Cardiac muscle cell (in vitro differentiated cells and primary cell): ENCODE measurements around the gene TNRC18. TPM values are rescaled to one million over a fixed set of nuclear protein-coding genes. Genes with fewer than 3 reads are reported as not detected.
A peak's percentile ranks its signal among the peaks of the same experiment; 100 is the strongest.
"Not testable (repeated sequence)": the region's sequence is repeated elsewhere in the genome, so short reads cannot be mapped to it uniquely, and the experiment has no call there.

Source experiments
- DNase-seq, 2 donors: peaks; one replicate each; pipeline versions ENCODE4 v3.0.0 to v3.0.0-alpha.2; 2010 to 2017; ENCODE audit warnings: low read depth in 1 of 2, low spot score in 1 of 2
- H3K27ac ChIP-seq: fragments of 200-600 bp; sonication (generic); 2 replicates; pipeline ENCODE4 v1.5.1; 2016
- H3K27me3 ChIP-seq: fragments of 200-600 bp; sonication (generic); 2 replicates; pipeline ENCODE4 v1.6.0; 2016; ENCODE audit warnings: control low read depth
- H3K36me3 ChIP-seq: fragments of 200-600 bp; sonication (generic); 2 replicates; pipeline ENCODE4 v1.5.1; 2016; ENCODE audit warnings: control low read depth
- H3K4me1 ChIP-seq: fragments of 200-600 bp; sonication (generic); 2 replicates; pipeline ENCODE4 v1.8.1; 2017; ENCODE audit warnings: low read depth, mild to moderate bottlenecking, mixed run types
- H3K4me3 ChIP-seq: fragments of 200-600 bp; sonication (generic); 2 replicates; pipeline ENCODE4 v1.5.1; 2016; ENCODE audit warnings: mild to moderate bottlenecking
- H3K9me3 ChIP-seq: fragments of 200-600 bp; sonication (generic); 2 replicates; pipeline ENCODE4 v1.5.1; 2017; ENCODE audit warnings: low read depth, mild to moderate bottlenecking, control low read depth
- polyA plus RNA-seq: library from polyadenylated mRNA; unstranded; fragments of >200 nt; fragmentation: Nextera tagmentation; extraction: Ambion mirVana; gene quantifications from 2 replicates; pipeline ENCODE4 v1.2.1, GENCODE V29; 2016
- total RNA-seq: library from RNA; depleted of rRNA; stranded (reverse); fragments of >200 nt; gene quantifications from 2 replicates; pipeline ENCODE4 v1.2.3, GENCODE V29; 2016
- TF ChIP-seq, protein P1 (sequence below): IDR thresholded peaks from 2 replicates; pipeline ENCODE4 v1.5.1; 2012; ENCODE audit warnings: low read depth, mild to moderate bottlenecking, low read length

Gene TNRC18
- total and polyA plus RNA-seq, 2 experiments from 2014 or later = 15.1 to 180 TPM

DNA sequence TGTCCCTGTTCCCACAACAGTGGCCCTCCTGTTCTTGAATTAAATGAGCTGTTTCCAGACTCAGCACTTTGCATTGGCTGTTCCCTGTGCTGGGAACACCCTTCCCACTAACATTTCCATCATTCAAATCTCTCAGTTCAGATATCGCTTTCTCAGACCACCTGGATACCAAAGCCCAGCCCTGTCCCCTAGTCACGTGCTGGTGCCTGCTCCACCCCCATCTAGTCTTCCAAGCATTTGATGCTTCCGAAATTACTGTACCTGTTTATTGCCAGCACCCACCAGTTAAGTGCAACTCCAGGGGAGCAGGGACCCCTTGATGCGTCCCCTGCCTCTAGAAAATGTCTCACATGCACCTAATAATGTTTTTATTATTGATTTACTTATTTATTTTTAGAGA is 143.9 kb downstream of the TNRC18 start:
- Histone ChIP-seq H3K9me3 (no peaks in the 10 kb centered on the region), H3K27ac (no peak overlapping the region), H3K4me1 (no peaks in the 10 kb centered on the region), H3K27me3 (no peaks in the 10 kb centered on the region), H3K4me3 (no peak overlapping the region), H3K36me3 (no peaks in the 10 kb centered on the region)
- DNase-seq = no peak
- TF ChIP-seq, protein P1, sequence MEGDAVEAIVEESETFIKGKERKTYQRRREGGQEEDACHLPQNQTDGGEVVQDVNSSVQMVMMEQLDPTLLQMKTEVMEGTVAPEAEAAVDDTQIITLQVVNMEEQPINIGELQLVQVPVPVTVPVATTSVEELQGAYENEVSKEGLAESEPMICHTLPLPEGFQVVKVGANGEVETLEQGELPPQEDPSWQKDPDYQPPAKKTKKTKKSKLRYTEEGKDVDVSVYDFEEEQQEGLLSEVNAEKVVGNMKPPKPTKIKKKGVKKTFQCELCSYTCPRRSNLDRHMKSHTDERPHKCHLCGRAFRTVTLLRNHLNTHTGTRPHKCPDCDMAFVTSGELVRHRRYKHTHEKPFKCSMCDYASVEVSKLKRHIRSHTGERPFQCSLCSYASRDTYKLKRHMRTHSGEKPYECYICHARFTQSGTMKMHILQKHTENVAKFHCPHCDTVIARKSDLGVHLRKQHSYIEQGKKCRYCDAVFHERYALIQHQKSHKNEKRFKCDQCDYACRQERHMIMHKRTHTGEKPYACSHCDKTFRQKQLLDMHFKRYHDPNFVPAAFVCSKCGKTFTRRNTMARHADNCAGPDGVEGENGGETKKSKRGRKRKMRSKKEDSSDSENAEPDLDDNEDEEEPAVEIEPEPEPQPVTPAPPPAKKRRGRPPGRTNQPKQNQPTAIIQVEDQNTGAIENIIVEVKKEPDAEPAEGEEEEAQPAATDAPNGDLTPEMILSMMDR = no peak

DNA sequence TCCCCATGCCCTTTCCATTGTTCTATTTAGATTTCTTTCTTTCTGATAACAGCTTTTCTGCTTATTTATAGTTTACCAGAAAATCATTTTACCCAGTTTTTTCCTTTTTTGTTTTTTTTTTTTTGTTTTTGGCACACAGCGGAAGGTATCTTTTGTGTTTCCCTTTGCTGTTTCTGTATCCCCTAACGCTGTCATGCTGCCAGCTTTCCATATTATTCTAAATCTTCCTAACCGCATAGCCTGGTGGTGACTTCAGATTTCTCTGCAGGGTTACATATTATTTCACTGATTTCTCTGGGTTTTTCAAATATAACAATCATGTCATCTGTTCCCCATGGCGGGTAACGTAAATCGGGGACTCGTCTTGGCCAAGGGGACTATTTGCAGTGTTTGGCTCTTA is 144.9 kb downstream of the TNRC18 start:
- Histone ChIP-seq H3K9me3 (no peaks in the 10 kb centered on the region), H3K36me3 (no peaks in the 10 kb centered on the region), H3K4me3 (no peak overlapping the region), H3K27me3 (no peaks in the 10 kb centered on the region), H3K27ac (no peak overlapping the region), H3K4me1 (no peaks in the 10 kb centered on the region)
- TF ChIP-seq, protein P1 = no peak
- peak in 1 of 2 donors; percentile 51 for DNase-seq

DNA sequence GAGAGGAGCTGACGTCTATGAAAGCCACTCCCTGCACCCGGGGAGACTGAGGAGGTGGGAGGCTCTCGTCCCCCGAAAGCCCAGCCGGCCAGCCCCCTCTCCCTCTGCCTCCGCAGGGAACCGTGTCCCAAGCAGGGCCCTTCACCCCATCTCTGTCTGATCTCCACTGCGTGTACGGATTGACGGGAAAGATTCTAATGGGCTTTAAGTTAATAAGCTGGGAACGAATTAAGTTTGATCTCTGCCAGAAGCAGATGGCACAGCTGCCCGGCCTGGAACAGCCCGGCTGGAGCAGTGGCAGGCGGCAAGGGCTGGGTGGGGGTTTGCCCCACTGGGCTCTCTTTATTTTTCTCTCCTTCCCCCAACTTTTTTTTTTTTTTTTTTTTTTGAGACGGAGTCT is 147.0 kb downstream of the TNRC18 start:
- Histone ChIP-seq H3K4me1 (no peaks in the 10 kb centered on the region), H3K36me3 (no peaks in the 10 kb centered on the region), H3K9me3 (no peaks in the 10 kb centered on the region), H3K4me3 (no peak overlapping the region), H3K27ac (no peak overlapping the region), H3K27me3 (no peaks in the 10 kb centered on the region)
- no peak for DNase-seq
- TF ChIP-seq, protein P1 = no peak

DNA sequence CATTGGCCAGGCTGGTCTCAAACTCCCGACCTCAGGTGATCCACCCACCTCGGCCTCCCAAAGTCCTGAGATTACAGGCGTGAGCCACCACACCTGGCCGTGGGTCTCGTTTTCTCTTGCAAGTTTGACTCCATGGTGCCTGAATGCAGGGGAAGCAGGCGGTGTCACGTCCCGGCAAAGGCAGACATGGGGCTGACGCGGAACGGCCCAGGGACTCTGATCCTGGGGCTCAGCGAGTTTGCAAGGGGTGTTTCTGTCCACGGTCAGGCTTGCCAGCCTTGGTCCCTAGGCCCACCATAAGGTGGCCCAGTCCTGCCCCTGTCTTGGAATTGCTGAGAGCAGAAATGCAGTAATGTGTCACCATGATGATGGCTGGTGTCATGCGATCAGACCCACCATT is 147.5 kb downstream of the TNRC18 start:
- not testable (repeated sequence) for DNase-seq, H3K36me3 ChIP-seq, H3K4me3 ChIP-seq, H3K4me1 ChIP-seq, H3K27me3 ChIP-seq, H3K9me3 ChIP-seq, H3K27ac ChIP-seq

DNA sequence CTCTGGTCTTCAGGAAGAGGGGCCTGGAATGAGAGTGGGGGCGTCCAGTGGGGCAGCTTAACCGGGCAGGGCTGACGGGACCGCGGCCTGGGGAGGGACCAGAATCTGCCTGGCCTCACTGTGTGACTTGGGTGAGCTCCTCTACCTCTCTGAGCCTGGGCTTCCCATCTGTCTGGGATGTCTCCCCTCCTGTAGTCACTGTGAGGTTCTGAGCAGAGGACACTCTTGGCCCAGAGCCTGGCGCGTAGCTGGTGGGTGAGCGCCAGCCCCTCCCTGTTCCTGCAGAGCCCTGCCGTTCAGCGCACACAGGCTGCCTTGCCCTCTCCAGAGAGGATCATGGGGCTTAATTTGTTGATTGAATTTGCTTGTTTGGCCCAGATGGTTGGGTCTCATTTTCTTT is 148.1 kb downstream of the TNRC18 start:
- H3K4me1 ChIP-seq, H3K27ac ChIP-seq, H3K9me3 ChIP-seq, H3K4me3 ChIP-seq, H3K36me3 ChIP-seq, H3K27me3 ChIP-seq: not testable (repeated sequence)
- DNase-seq = peak in 1 of 2 donors; percentile 71

DNA sequence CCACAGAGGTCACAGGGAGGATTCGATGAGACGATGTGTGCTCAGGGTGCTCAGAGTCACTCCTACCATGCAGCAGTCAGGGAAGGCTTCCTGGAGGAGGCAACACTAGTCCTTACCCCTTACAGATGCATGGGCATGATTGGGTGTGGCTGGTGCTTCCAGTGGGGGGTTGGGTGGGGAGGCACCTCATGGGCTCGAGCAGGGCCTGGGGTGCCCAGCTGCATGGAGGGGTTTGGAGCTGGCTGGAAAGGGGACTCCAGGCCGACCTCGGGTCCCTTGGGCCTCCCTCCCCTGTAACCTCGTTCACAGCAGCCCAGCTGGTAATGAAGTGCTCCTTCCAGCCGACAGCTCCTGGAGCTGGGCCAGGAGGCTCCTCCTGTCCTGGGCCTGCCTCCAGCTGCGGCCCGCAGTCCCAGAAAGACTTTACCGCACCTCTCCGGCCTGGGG is 148.6 kb downstream of the TNRC18 start:
- H3K4me3 ChIP-seq, H3K27me3 ChIP-seq, H3K27ac ChIP-seq, H3K36me3 ChIP-seq, H3K9me3 ChIP-seq, H3K4me1 ChIP-seq: not testable (repeated sequence)
- peak in 1 of 2 donors; percentile 57 for DNase-seq

DNA sequence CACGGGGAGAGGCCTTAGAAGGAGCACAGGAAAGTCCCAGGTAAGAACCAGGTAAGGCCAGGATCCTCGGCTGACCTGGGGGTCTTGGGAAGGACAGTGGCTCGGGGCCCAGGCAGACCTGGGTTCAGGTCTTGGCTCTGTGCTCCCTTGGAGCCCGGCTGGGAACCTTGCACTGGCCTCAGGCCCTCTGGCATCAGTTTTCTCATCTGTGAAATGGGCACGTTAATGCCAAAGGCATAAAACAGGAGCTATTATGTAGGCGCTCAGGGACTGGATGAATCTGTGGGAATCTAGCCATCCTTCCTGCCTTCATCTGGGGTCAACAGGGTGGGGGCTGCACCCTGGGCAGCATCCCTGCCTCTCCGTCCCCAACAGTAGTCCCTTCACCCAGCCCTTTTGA is 149.2 kb downstream of the TNRC18 start:
- TF ChIP-seq, protein P1 = no peak
- Histone ChIP-seq H3K9me3 (no peaks in the 10 kb centered on the region), H3K4me1 (no peaks in the 10 kb centered on the region), H3K27me3 (no peaks in the 10 kb centered on the region), H3K27ac (no peak overlapping the region), H3K36me3 (no peaks in the 10 kb centered on the region), H3K4me3 (no peak overlapping the region)
- DNase-seq = no peak

DNA sequence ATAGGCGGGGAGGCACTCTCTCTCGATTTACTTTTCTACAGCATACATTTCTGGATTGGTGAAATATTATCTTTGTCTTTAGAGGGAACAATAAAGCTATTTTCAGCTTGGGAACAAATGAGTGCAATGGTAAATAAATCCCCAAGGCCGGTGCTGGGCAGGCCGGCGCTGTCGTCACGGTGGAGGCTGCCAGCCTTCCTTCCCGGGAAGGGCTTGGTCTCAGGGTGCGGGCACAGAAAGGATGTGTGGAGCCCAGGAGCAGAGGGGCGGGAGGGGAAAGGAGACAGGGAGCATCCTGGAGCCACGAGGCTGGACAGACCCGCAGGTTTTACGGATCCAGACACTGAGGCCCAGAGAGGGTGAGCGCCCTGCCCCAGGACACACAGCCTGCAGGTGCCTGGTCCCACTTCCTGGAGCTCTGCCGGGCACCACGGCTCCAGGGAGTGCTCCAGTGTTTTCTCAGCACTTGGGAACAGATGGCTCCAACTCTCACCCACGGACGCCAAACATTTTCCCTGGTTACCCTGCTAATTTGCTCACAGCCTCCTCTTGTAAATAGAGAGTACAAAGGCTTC is 149.7 kb downstream of the TNRC18 start:
- not testable (repeated sequence) for H3K27me3 ChIP-seq, DNase-seq, H3K4me3 ChIP-seq, H3K4me1 ChIP-seq, H3K9me3 ChIP-seq, H3K27ac ChIP-seq, H3K36me3 ChIP-seq
